Sigmoid colon (tissue), 7 donors: ENCODE data around the gene NTNG2. TPM values are rescaled to one million over a fixed set of nuclear protein-coding genes. Genes with fewer than 3 reads are reported as not detected.

Experiments used
- DNase-seq: peaks from one replicate; pipeline ENCODE4 v3.0.0-alpha.2; 2019
- H3K27ac ChIP-seq, 4 donors: fragments of 200-600 bp; sonication (generic); one replicate each; pipeline ENCODE4 v1.5.1; 2016 to 2019; ENCODE audit warnings: mild to moderate bottlenecking in 1 of 4
- H3K27me3 ChIP-seq, 3 donors: fragments of 200-600 bp; sonication (generic); one replicate each; pipeline ENCODE4 v1.5.1; 2019; ENCODE audit warnings: mild to moderate bottlenecking in 1 of 3
- H3K36me3 ChIP-seq, 4 donors: fragments of 200-600 bp; sonication (generic); one replicate each; pipeline ENCODE4 v1.5.1; 2016 to 2019
- H3K4me1 ChIP-seq, 4 donors: fragments of 200-600 bp; sonication (generic); one replicate each; pipeline ENCODE4 v1.5.1; 2017 to 2019
- H3K4me3 ChIP-seq, 4 donors: fragments of 200-600 bp; sonication (generic); one replicate each; pipeline ENCODE4 v1.5.1; 2017 to 2019; ENCODE audit warnings: mild to moderate bottlenecking in 2 of 4, moderate library complexity in 1 of 4
- H3K9me3 ChIP-seq, 4 donors: fragments of 200-600 bp in 3 of 4; sonication (generic) in 3 of 4; one replicate each; pipeline versions ENCODE4 v1.5.1 to v1.6.1; 2013 to 2019
- EP300 ChIP-seq, 4 donors: sonication (generic); formaldehyde crosslinking; IDR thresholded peaks; one replicate each; pipeline ENCODE4 v1.6.1; 2017; ENCODE audit warnings: antibody characterized with exemption in 4 of 4
- POLR2A ChIP-seq, 2 donors: fragments of 450-650 bp; IDR thresholded peaks; one replicate each; pipeline ENCODE4 v1.6.1; 2016; ENCODE audit warnings: antibody characterized with exemption in 2 of 2, mild to moderate bottlenecking in 2 of 2, moderate library complexity in 2 of 2
- POLR2AphosphoS5 ChIP-seq, 4 donors: sonication (generic); formaldehyde crosslinking; IDR thresholded peaks; one replicate each; pipeline ENCODE4 v1.6.1; 2017; ENCODE audit warnings: antibody characterized with exemption in 4 of 4
- WGBS, 2 donors: extraction: QIAGEN DNeasy Blood & Tissue Kit; methylation state at CpG; one replicate each; pipeline ENCODE4 v1.1.7; 2013; 5-methylcytosine and 5-hydroxymethylcytosine counted together
- intact Hi-C: fragments of 100-400 bp; cut with DNase I; formaldehyde crosslinking; loops from one replicate; pipeline ENCODE4 v1.15.1; 2023
- polyA plus RNA-seq, 3 donors: library from polyadenylated mRNA; stranded (reverse); fragments of 200-250 nt; gene quantifications; one replicate each; pipeline ENCODE4 v1.2.3, GENCODE V29; 2013
- total RNA-seq, 4 donors: library from RNA; depleted of rRNA; stranded (reverse); fragments of >200 nt; gene quantifications; one replicate each; pipeline ENCODE4 v1.1.0, GENCODE V29; 2016
- TF ChIP-seq, protein P1 (sequence below), 4 experiments: fragments of 450-650 bp in 3 of 4; fragments of 200-600 bp in 1 of 4; IDR thresholded peaks; one replicate each; pipeline ENCODE4 v1.5.1; 2016 to 2019; ENCODE audit warnings: antibody characterized with exemption in 4 of 4, mild to moderate bottlenecking in 3 of 4, moderate library complexity in 2 of 4
- donor health status: healthy with polysubstance abuse.
- donor health status: Bipolar disorder and iron deficiency.
- donor health status: healthy.

NTNG2 gene
- total and polyA plus RNA-seq, 7 donors: 0.28 to 12.0 (median 0.55) TPM; not detected in 1

DNA sequence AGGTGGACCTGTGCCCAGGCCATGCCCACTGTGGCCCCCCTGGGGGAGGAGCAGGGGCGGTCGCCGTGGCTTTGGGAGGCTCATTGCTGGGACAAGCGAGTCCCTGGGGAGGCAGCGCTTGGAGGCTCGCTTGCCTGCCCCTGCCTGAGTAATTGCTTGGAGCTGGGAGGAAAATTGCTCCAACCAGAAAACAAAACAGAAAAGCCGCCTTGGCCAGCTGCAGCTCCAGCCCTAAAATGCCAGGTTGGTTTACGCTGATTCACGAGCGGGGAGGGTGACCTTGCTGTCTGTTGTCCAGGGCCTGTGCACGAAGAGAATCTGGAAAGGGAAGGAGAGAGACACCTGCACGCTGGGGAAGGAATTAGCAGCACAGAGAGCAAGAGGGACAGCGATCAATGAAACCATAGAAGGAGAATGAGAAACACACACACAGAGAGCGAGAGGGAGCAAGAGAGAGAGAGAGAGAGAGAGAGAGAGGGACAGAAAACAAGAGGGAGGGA lies 25.3 kb downstream of the NTNG2 start:
- no peak for DNase-seq
- TF ChIP-seq, protein P1, sequence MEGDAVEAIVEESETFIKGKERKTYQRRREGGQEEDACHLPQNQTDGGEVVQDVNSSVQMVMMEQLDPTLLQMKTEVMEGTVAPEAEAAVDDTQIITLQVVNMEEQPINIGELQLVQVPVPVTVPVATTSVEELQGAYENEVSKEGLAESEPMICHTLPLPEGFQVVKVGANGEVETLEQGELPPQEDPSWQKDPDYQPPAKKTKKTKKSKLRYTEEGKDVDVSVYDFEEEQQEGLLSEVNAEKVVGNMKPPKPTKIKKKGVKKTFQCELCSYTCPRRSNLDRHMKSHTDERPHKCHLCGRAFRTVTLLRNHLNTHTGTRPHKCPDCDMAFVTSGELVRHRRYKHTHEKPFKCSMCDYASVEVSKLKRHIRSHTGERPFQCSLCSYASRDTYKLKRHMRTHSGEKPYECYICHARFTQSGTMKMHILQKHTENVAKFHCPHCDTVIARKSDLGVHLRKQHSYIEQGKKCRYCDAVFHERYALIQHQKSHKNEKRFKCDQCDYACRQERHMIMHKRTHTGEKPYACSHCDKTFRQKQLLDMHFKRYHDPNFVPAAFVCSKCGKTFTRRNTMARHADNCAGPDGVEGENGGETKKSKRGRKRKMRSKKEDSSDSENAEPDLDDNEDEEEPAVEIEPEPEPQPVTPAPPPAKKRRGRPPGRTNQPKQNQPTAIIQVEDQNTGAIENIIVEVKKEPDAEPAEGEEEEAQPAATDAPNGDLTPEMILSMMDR (IDR thresholded peaks at IDR 0.05): no peak
- TF ChIP-seq POLR2AphosphoS5 (IDR thresholded peaks at IDR 0.05) (no peak), EP300 (IDR thresholded peaks at IDR 0.05) (no peak), POLR2A (IDR thresholded peaks at IDR 0.05) (no peak)
- Histone ChIP-seq H3K4me1 (peaks cover 0 to 12% (median 0%) of the 10 kb centered on the region in 4 donors), H3K36me3 (no peaks in the 10 kb centered on the region), H3K27ac (no peak overlapping the region), H3K9me3 (no peaks in the 10 kb centered on the region), H3K4me3 (no peak overlapping the region), H3K27me3 (peaks cover 0 to 43% (median 18%) of the 10 kb centered on the region in 3 donors)
- intact Hi-C loops: no loop called here
- 40 to 46% methylated on average over 14 of the region's 14 CpGs for WGBS, 2 donors

DNA sequence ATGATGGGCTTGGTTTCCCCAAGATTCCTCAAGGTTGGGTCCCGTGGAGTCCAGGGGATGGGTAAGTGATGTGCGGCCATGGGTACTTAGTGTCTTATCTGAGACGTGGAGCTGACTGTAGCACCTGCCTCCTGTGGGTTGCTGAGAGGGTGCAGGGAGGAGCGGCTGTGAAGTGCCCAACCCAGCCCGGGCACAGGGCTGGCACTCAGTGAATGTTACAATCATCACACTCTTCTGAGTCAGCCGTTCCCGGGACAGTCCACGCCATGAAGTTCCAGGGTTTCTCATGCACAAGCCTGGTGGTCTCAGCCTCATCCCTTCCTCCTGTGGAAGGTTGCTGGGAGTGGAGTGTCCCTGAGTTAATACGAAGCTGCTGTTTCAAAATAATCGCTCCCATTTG lies 29.1 kb downstream of the NTNG2 start:
- intact Hi-C loops: no loop called here
- H3K4me1 ChIP-seq: no peaks in the 10 kb centered on the region
- H3K27me3 ChIP-seq: peaks cover 0 to 30% (median 13%) of the 10 kb centered on the region in 3 donors
- WGBS, 2 donors: 69 to 88% methylated on average over 10 of the region's 10 CpGs
- no peak overlapping the region for H3K4me3 ChIP-seq
- no peak overlapping the region for H3K27ac ChIP-seq
- no peaks in the 10 kb centered on the region for H3K9me3 ChIP-seq
- no peaks in the 10 kb centered on the region for H3K36me3 ChIP-seq
- no peak for DNase-seq
- TF ChIP-seq POLR2AphosphoS5 (IDR thresholded peaks at IDR 0.05): no peak

DNA sequence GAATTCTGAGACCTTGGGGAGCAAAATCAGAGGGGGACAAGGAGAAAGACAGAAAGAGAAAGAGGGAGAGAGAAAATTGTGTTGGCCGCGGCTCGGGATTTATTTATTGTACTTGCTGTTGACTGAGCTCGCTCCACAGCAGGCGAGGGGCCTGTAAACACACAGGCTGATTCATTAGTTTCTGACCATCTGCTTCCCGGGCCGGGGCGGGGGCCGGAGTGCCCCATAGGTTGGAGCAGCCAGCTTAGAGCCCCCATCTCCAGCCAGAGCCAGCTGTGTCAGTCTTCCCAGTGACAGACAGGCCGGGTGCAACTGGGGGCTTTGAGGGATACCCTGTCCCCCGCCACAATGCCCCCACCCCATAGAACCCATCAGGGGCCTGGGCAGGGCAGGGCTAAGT lies 30.9 kb downstream of the NTNG2 start:
- Histone ChIP-seq H3K36me3 (no peaks in the 10 kb centered on the region), H3K27me3 (peaks cover 0 to 15% (median 11%) of the 10 kb centered on the region in 3 donors), H3K4me1 (no peaks in the 10 kb centered on the region), H3K9me3 (no peaks in the 10 kb centered on the region), H3K4me3 (no peak overlapping the region), H3K27ac (no peak overlapping the region)
- 26 to 46% methylated on average over 11 of the region's 11 CpGs for WGBS, 2 donors
- TF ChIP-seq EP300 (IDR thresholded peaks at IDR 0.05) (no peak), POLR2A (IDR thresholded peaks at IDR 0.05) (no peak), POLR2AphosphoS5 (IDR thresholded peaks at IDR 0.05) (no peak)
- TF ChIP-seq, protein P1 (IDR thresholded peaks at IDR 0.05): no peak
- no peak for DNase-seq
- intact Hi-C loops: no loop called here

DNA sequence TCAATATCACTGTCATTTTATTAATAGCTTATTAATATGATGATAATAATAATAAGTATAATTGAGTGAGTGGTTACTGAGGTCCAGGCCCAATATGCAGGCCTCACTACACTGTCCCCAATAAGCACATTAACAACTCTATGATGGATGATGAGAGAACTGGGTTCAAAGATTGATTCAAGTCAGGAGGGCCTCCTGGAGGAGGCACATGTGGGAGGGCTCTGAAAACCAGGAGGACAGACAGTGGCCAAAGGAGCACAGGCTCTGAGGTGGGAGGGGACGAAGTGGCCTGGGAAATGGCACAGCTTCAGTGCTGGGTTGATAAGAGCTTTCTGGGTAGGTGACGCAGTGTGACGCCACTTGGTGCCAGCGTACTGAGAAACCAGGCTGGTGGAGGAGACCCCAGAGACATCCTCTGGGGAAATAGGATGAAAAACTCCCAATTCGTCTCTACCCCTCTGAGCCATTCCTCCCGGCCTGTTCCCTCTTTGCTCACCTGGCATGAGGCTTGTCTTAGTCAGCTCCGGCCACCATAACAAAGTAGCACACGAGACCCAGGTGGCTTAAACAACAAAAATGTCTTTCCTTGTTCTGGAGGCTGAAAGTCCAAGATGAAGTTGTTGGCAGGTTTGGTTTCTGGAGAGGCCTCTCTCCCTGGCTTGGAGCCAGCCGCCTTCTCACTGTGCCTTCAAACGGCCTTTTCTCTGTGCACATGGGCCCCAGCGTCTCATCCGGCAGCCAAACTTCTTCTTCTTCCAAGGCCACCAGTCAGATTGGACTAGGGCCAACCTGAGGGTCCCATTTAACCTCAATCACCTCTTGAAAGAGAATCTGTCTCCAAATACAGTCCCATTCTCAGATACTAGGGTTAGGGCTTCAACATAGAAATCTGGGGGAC lies 31.6 kb downstream of the NTNG2 start:
- H3K27me3 ChIP-seq: peaks cover 0 to 8% (median 3%) of the 10 kb centered on the region in 3 donors
- H3K27ac ChIP-seq: no peak overlapping the region
- WGBS, 2 donors: 85 to 91% methylated on average over 12 of the region's 12 CpGs
- H3K36me3 ChIP-seq: no peaks in the 10 kb centered on the region
- H3K4me1 ChIP-seq: no peaks in the 10 kb centered on the region
- no peak overlapping the region for H3K4me3 ChIP-seq
- intact Hi-C loops: no loop called here
- no peaks in the 10 kb centered on the region for H3K9me3 ChIP-seq
- no peak for TF ChIP-seq POLR2AphosphoS5 (IDR thresholded peaks at IDR 0.05)
- no peak for TF ChIP-seq EP300 (IDR thresholded peaks at IDR 0.05)
- DNase-seq: no peak

DNA sequence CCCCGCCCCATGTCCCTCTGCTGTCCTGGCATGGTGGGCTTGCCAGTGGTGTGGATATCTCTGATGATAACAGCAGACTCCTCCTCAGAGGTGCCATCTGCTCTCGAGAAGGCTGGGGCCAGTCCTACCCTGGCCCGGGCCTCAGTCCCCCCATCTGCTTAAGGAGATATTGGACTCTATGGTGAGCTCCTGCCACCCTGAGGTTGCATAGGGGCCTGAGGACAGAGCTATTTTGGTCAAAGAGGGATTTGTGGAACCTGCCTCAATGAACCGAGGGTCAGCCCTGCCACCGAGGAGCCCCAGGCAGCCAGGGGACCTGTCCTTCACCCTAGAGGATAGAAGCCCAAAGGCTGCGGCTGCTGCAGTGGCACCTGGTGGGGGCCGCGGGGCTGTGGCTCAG lies 32.6 kb downstream of the NTNG2 start:
- intact Hi-C loops: no loop called here
- H3K9me3 ChIP-seq: no peaks in the 10 kb centered on the region
- H3K4me1 ChIP-seq: no peaks in the 10 kb centered on the region
- peaks cover 0 to 6% (median 0%) of the 10 kb centered on the region in 3 donors for H3K27me3 ChIP-seq
- no peak for DNase-seq
- no peak for TF ChIP-seq POLR2A (IDR thresholded peaks at IDR 0.05)
- TF ChIP-seq POLR2AphosphoS5 (IDR thresholded peaks at IDR 0.05): no peak
- TF ChIP-seq, protein P1 (IDR thresholded peaks at IDR 0.05): no peak
- TF ChIP-seq EP300 (IDR thresholded peaks at IDR 0.05): no peak
- H3K4me3 ChIP-seq: no peak overlapping the region
- H3K36me3 ChIP-seq: no peaks in the 10 kb centered on the region
- whole genome bisulfite sequencing, 2 donors: 75 to 77% methylated on average over 8 of the region's 8 CpGs
- H3K27ac ChIP-seq: no peak overlapping the region
